Chondrocyte (in vitro differentiated cells): ENCODE results near the gene INTS6L. TPM values are rescaled to one million over a fixed set of nuclear protein-coding genes. Genes with fewer than 3 reads are reported as not detected.

Experiments used
- DNase-seq: peaks from one replicate; pipeline ENCODE4 v3.0.0; 2021; ENCODE audit warnings: mixed read lengths, low spot score
- H3K27ac Mint-ChIP-seq: one replicate; pipeline ENCODE4 v1.8.0; 2021; ENCODE audit warnings: mild to moderate bottlenecking, moderate library complexity, mixed read lengths; ENCODE audit not compliant: unreplicated experiment
- H3K27me3 Mint-ChIP-seq: 2 replicates; pipeline ENCODE4 v1.8.0; 2021; ENCODE audit warnings: low read depth, mixed read lengths
- H3K36me3 Mint-ChIP-seq: 2 replicates; pipeline ENCODE4 v1.8.0; 2021; ENCODE audit warnings: low read depth, mixed read lengths
- H3K4me1 Mint-ChIP-seq: 2 replicates; pipeline ENCODE4 v1.8.0; 2021; ENCODE audit warnings: low read depth, mild to moderate bottlenecking, mixed read lengths
- H3K4me3 Mint-ChIP-seq: one replicate; pipeline ENCODE4 v1.8.0; 2021; ENCODE audit warnings: mild to moderate bottlenecking, moderate library complexity, mixed read lengths; ENCODE audit not compliant: unreplicated experiment
- H3K9me3 Mint-ChIP-seq: 2 replicates; pipeline ENCODE4 v1.8.0; 2021; ENCODE audit warnings: low read depth, mixed read lengths
- long read RNA-seq: library from polyadenylated mRNA; stranded (forward); transcript quantifications from one replicate; pipeline ENCODE4 v2.0.0, GENCODE V29; 2021
- total RNA-seq: library from RNA; stranded (reverse); gene quantifications from 3 replicates; pipeline ENCODE4 v1.2.1, GENCODE V29; 2021
- TF ChIP-seq, protein P1 (sequence below): fragments of 200-600 bp; sonication (generic); IDR thresholded peaks from 2 replicates; pipeline ENCODE4 v1.5.0; 2021; ENCODE audit warnings: antibody characterized with exemption, mild to moderate bottlenecking, moderate library complexity

The INTS6L gene, protein sequence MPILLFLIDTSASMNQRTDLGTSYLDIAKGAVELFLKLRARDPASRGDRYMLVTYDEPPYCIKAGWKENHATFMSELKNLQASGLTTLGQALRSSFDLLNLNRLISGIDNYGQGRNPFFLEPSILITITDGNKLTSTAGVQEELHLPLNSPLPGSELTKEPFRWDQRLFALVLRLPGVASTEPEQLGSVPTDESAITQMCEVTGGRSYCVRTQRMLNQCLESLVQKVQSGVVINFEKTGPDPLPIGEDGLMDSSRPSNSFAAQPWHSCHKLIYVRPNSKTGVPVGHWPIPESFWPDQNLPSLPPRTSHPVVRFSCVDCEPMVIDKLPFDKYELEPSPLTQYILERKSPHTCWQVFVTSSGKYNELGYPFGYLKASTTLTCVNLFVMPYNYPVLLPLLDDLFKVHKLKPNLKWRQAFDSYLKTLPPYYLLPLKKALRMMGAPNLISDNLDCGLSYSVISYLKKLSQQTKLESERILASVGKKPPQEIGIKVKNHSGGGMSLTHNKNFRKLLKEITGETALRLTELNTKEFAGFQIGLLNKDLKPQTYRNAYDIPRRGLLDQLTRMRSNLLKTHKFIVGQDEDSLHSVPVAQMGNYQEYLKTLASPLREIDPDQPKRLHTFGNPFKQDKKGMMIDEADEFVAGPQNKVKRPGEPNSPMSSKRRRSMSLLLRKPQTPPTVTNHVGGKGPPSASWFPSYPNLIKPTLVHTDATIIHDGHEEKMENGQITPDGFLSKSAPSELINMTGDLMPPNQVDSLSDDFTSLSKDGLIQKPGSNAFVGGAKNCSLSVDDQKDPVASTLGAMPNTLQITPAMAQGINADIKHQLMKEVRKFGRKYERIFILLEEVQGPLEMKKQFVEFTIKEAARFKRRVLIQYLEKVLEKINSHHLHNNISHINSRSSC
- total RNA-seq, result 5.8 to 7.7 TPM (median 6.0 TPM) in 3 replicates
- long read RNA-seq, partial matches to known transcripts, result 1 of 14 reads
- long read RNA-seq, other reads (novel, unspliced or antisense), result 7 of 14 reads

DNA sequence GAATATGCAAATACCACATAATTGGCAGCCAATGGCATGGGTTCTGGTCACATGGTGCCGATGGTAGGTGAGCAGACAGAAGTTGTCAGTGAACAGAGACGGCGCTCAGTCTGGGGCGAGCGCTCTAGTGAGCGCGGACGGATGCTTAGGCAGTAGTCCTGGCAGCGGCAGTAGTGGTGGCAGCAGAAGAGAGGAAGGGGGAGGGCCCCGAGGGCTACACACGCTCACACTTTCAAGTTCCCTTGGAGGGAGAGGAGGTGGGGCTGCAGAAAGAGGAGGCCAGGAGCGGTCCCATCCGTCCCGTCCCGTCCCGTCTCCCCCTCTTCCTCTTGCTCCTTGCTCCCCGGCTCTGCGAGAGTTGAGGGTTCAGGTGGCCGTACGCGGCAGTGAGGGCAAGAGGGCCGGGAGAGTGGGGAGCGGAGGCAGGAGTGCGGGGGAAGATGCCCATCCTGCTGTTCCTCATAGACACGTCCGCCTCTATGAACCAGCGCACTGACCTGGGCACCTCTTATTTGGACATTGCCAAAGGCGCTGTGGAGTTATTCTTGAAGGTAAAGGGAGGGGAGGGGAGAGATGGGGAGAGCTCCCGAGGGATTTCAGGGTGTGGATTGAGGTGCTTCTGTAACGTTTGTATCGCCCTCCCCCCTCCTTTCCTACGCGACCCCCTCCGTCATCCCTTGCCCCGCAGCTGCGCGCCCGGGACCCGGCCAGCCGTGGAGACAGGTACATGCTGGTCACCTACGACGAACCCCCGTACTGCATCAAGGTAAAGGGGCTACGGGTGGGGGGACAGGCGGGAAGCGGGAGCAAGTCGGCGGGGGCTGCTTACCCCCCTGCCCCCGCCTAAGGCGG lies at the start of gene INTS6L:
Gene INTS6L (plus strand): TSS at position 108 of the 852 bp plus-strand sequence. CDS start 333 bp downstream, at position 441.
- DNase-seq, result peak; percentile 94
- Mint-ChIP-seq H3K9me3 (peaks cover 2% of the 10 kb centered on the region), H3K27me3 (no peaks in the 10 kb centered on the region), H3K27ac (peak within 1 kb of the TSS; percentile 99), H3K4me1 (peaks cover 27% of the 10 kb centered on the region), H3K4me3 (peak within 1 kb of the TSS; percentile 93), H3K36me3 (no peaks in the 10 kb centered on the region)
- TF ChIP-seq, protein P1, sequence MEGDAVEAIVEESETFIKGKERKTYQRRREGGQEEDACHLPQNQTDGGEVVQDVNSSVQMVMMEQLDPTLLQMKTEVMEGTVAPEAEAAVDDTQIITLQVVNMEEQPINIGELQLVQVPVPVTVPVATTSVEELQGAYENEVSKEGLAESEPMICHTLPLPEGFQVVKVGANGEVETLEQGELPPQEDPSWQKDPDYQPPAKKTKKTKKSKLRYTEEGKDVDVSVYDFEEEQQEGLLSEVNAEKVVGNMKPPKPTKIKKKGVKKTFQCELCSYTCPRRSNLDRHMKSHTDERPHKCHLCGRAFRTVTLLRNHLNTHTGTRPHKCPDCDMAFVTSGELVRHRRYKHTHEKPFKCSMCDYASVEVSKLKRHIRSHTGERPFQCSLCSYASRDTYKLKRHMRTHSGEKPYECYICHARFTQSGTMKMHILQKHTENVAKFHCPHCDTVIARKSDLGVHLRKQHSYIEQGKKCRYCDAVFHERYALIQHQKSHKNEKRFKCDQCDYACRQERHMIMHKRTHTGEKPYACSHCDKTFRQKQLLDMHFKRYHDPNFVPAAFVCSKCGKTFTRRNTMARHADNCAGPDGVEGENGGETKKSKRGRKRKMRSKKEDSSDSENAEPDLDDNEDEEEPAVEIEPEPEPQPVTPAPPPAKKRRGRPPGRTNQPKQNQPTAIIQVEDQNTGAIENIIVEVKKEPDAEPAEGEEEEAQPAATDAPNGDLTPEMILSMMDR, result no peak

DNA sequence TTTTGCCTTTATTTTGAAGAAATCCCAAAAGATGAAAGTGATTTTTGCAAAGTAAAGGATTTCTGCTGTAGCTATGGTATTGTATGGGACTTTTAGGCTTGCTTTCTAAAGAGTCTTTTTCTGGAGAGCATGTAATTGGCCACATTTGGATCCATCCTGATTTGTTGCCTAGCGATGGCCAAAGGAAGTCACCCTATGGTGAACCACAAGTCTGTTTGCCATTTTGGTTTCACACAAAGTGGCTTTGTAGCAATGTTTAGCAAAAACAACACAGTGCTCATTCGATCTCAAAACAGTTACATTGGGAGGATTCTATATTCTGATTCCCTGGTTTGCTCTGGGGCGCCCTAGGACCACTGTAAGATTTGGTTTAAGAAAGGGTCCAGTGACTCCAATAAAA lies 44.1 kb upstream of the INTS6L start:
- H3K9me3 Mint-ChIP-seq, result no peaks in the 10 kb centered on the region
- DNase-seq, result no peak
- no peaks in the 10 kb centered on the region for H3K4me1 Mint-ChIP-seq
- no peak overlapping the region for H3K27ac Mint-ChIP-seq
- peaks cover 5% of the 10 kb centered on the region for H3K27me3 Mint-ChIP-seq
- no peak overlapping the region for H3K4me3 Mint-ChIP-seq
- no peaks in the 10 kb centered on the region for H3K36me3 Mint-ChIP-seq
- TF ChIP-seq, protein P1, result no peak

DNA sequence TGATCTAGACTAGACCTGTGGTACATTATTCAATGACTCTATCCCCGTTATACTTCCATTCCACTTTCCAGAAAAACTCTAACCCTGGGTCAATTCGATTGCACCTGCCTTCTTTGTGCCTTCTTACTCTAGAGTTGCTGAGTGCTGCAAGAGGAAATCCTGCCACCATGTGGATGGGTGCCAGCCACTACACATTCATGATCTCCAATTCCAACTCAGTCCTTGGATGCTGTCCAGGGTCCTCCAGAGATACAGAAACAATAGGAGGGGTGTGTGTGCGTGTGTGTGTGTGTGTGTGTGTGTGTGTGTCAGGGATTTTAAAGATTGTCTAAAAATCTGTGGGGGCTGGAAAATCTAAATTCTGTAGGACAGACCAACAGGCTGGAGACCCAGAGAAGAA lies 42.9 kb upstream of the INTS6L start:
- H3K4me3 Mint-ChIP-seq, result no peak overlapping the region
- H3K27me3 Mint-ChIP-seq, result peaks cover 5% of the 10 kb centered on the region
- DNase-seq, result no peak
- TF ChIP-seq, protein P1, result peak; percentile 72
- H3K4me1 Mint-ChIP-seq, result no peaks in the 10 kb centered on the region
- H3K9me3 Mint-ChIP-seq, result no peaks in the 10 kb centered on the region
- no peak overlapping the region for H3K27ac Mint-ChIP-seq
- no peaks in the 10 kb centered on the region for H3K36me3 Mint-ChIP-seq

DNA sequence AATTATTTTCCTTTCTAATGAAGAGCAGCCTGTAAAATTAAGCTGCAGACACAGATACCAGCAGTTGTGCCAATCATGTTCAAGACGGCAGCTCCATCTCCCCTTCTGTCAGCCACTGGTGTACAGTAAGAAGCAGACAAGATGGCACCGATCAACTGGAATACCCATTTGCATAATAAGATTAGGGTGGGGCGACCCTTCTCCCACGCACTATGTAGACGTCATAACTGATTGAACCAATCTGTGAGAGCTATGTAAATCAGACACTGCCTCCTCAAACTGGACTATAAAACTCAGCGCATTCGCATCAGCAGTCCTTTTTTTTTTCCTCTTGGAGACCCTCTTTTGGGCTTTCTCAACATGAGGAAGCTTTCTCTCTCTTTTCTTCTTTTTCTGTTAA lies 40.4 kb upstream of the INTS6L start:
- Mint-ChIP-seq H3K4me1 (no peaks in the 10 kb centered on the region), H3K4me3 (no peak overlapping the region), H3K27me3 (peaks cover 2% of the 10 kb centered on the region), H3K36me3 (no peaks in the 10 kb centered on the region), H3K9me3 (no peaks in the 10 kb centered on the region), H3K27ac (no peak overlapping the region)
- DNase-seq, result no peak
- TF ChIP-seq, protein P1, result no peak
